Stomach (tissue), 9 donors: ENCODE data around the gene RARG. TPM values are rescaled to one million over a fixed set of nuclear protein-coding genes. Genes with fewer than 3 reads are reported as not detected.
A peak's percentile ranks its signal among the peaks of the same experiment; 100 is the strongest.

ENCODE experiments used
- DNase-seq, 2 donors: peaks; one replicate each; pipeline versions ENCODE4 v3.0.0 to v3.0.0-alpha.2; 2013 to 2019
- H3K27ac ChIP-seq, 5 donors: fragments of 200-600 bp in 4 of 5; sonication (generic) in 4 of 5; one replicate each; pipeline ENCODE4 v1.5.1; 2013 to 2019; ENCODE audit warnings: mild to moderate bottlenecking in 1 of 5, moderate library complexity in 1 of 5
- H3K27me3 ChIP-seq, 3 donors: fragments of 200-600 bp; sonication (generic); one replicate each; pipeline ENCODE4 v1.5.1; 2017 to 2019; ENCODE audit warnings: mixed run types in 1 of 3
- H3K36me3 ChIP-seq, 4 donors: fragments of 200-600 bp; sonication (generic); 1 replicate in 3 of 4; 2 replicates in 1 of 4; pipeline ENCODE4 v1.5.1; 2016 to 2019
- H3K4me1 ChIP-seq, 4 donors: fragments of 200-600 bp; sonication (generic); one replicate each; pipeline ENCODE4 v1.5.1; 2016 to 2019
- H3K4me3 ChIP-seq, 4 donors: fragments of 200-600 bp; sonication (generic) in 3 of 4; one replicate each; pipeline ENCODE4 v1.5.1; 2016 to 2019; ENCODE audit warnings: mild to moderate bottlenecking in 1 of 4
- H3K9me3 ChIP-seq, 4 donors: fragments of 200-600 bp; sonication (generic); one replicate each; pipeline ENCODE4 v1.5.1; 2016 to 2019
- CTCF ChIP-seq, 7 experiments: fragments of 450-650 bp in 4 of 7; fragments of 200-600 bp in 3 of 7; sonication (generic) in 3 of 7; IDR thresholded peaks; one replicate each; pipeline ENCODE4 v1.5.1; 2016 to 2019; ENCODE audit warnings: antibody characterized with exemption in 7 of 7, control low read depth in 2 of 7, mild to moderate bottlenecking in 1 of 7
- EP300 ChIP-seq: sonication (generic); formaldehyde crosslinking; IDR thresholded peaks from one replicate; pipeline ENCODE4 v1.6.1; 2017; ENCODE audit warnings: antibody characterized with exemption
- POLR2A ChIP-seq, 4 donors: fragments of 450-650 bp; IDR thresholded peaks; one replicate each; pipeline ENCODE4 v1.6.1; 2016; ENCODE audit warnings: antibody characterized with exemption in 4 of 4, control low read depth in 2 of 4, mild to moderate bottlenecking in 1 of 4, moderate library complexity in 1 of 4
- POLR2AphosphoS5 ChIP-seq, 3 donors: sonication (generic); formaldehyde crosslinking; IDR thresholded peaks; one replicate each; pipeline ENCODE4 v1.6.1; 2016; ENCODE audit warnings: antibody characterized with exemption in 3 of 3
- WGBS, 5 donors: extraction: QIAGEN DNeasy Blood & Tissue Kit in 3 of 5; methylation state at CpG; one replicate each; pipeline versions ENCODE4 v1.1.5 to v1.1.7; 2013 to 2018; 5-methylcytosine and 5-hydroxymethylcytosine counted together
- intact Hi-C: fragments of 100-400 bp; cut with DNase I; formaldehyde crosslinking; loops from one replicate; pipeline ENCODE4 v1.15.1; 2023; ENCODE audit warnings: low total_unique reads
- polyA plus RNA-seq, 3 donors: library from polyadenylated mRNA; stranded (reverse); fragments of 200-250 nt; gene quantifications; one replicate each; pipeline ENCODE4 v1.2.3, GENCODE V29; 2013
- total RNA-seq, 5 donors: library from RNA; depleted of rRNA; stranded (reverse); fragments of >200 nt; gene quantifications; one replicate each; pipeline versions ENCODE4 v1.1.0 to v1.2.3, GENCODE V29; 2014 to 2016
- donor health status: healthy with polysubstance abuse.
- donor health status: Bipolar disorder and iron deficiency.
- donor health status: healthy.

The RARG gene
- total and polyA plus RNA-seq, 8 donors = 2.0 to 37.7 (median 9.6) TPM

GRCh38 chr12:53197011-53197640 is 34.9 kb downstream of the RARG start:
- Histone ChIP-seq H3K27ac (no peak overlapping the region), H3K4me3 (peak overlapping the region; percentile 12 to 43 (median 30)), H3K27me3 (no peaks in the 10 kb centered on the region), H3K4me1 (peaks cover 0 to 17% (median 13%) of the 10 kb centered on the region in 4 donors), H3K36me3 (peaks cover 0 to 6% (median 2%) of the 10 kb centered on the region in 4 donors), H3K9me3 (no peaks in the 10 kb centered on the region)
- WGBS, 5 donors = 65 to 81% (median 79%) methylated on average over 10 to 19 of the region's 19 CpGs
- intact Hi-C loops = loop anchor here (5.0 kb wide), 2 partner anchors 40 to 130 kb away; no protein-coding TSS in a partner anchor
- no peak for TF ChIP-seq EP300
- no peak for TF ChIP-seq CTCF (IDR thresholded peaks at IDR 0.05)
- TF ChIP-seq POLR2A (IDR thresholded peaks at IDR 0.05) = no peak
- TF ChIP-seq POLR2AphosphoS5 (IDR thresholded peaks at IDR 0.05) = no peak
- DNase-seq = no peak

- Histone ChIP-seq H3K36me3 (peaks cover 0 to 12% (median 6%) of the 10 kb centered on the region in 4 donors), H3K9me3 (no peaks in the 10 kb centered on the region), H3K27me3 (no peaks in the 10 kb centered on the region), H3K4me3 (no peak overlapping the region), H3K4me1 (peaks cover 0 to 17% (median 13%) of the 10 kb centered on the region in 4 donors), H3K27ac (no peak overlapping the region)
- intact Hi-C loops = loop anchor here (5.0 kb wide), 2 partner anchors 39 to 129 kb away; no protein-coding TSS in a partner anchor
- DNase-seq = no peak
- TF ChIP-seq EP300 (no peak), POLR2A (IDR thresholded peaks at IDR 0.05) (no peak), POLR2AphosphoS5 (IDR thresholded peaks at IDR 0.05) (no peak), CTCF (IDR thresholded peaks at IDR 0.05) (no peak)
- 42 to 69% (median 59%) methylated on average over 14 of the region's 14 CpGs for WGBS, 5 donors
Observed at GRCh38 chr12:53196486-53196885, 35.5 kb downstream of the RARG start.

- DNase-seq = no peak
- Histone ChIP-seq H3K4me3 (no peak overlapping the region), H3K9me3 (no peaks in the 10 kb centered on the region), H3K4me1 (peaks cover 0 to 17% (median 13%) of the 10 kb centered on the region in 4 donors), H3K36me3 (peaks cover 0 to 19% (median 13%) of the 10 kb centered on the region in 4 donors), H3K27ac (no peak overlapping the region), H3K27me3 (no peaks in the 10 kb centered on the region)
- 80 to 85% (median 82%) methylated on average over 10 of the region's 10 CpGs for WGBS, 5 donors
- TF ChIP-seq POLR2AphosphoS5 (IDR thresholded peaks at IDR 0.05) (no peak), EP300 (no peak), CTCF (IDR thresholded peaks at IDR 0.05) (no peak), POLR2A (IDR thresholded peaks at IDR 0.05) (no peak)
- intact Hi-C loops = loop anchor here (5.0 kb wide), 2 partner anchors 38 to 128 kb away; no protein-coding TSS in a partner anchor
Observed at GRCh38 chr12:53195516-53196420, 36.2 kb downstream of the RARG start.

GRCh38 chr12:53194973-53195372 is 37.0 kb downstream of the RARG start:
- H3K36me3 ChIP-seq = peaks cover 0 to 20% (median 13%) of the 10 kb centered on the region in 4 donors
- no peak overlapping the region for H3K27ac ChIP-seq
- no peaks in the 10 kb centered on the region for H3K27me3 ChIP-seq
- peaks cover 4 to 22% (median 16%) of the 10 kb centered on the region in 4 donors for H3K4me1 ChIP-seq
- no peak for DNase-seq
- TF ChIP-seq CTCF (IDR thresholded peaks at IDR 0.05) = no peak
- no peak for TF ChIP-seq POLR2A (IDR thresholded peaks at IDR 0.05)
- no peak for TF ChIP-seq POLR2AphosphoS5 (IDR thresholded peaks at IDR 0.05)
- no peak for TF ChIP-seq EP300
- intact Hi-C loops = loop anchor here (5.0 kb wide), 2 partner anchors 38 to 128 kb away; no protein-coding TSS in a partner anchor
- 82 to 100% (median 91%) methylated on average over 1 of the region's 1 CpG for WGBS, 5 donors
- no peak overlapping the region for H3K4me3 ChIP-seq
- no peaks in the 10 kb centered on the region for H3K9me3 ChIP-seq
